Esophagus (tissue), 2 donors: ENCODE results near the gene MYOM1. TPM values are rescaled to one million over a fixed set of nuclear protein-coding genes. Genes with fewer than 3 reads are reported as not detected.
A peak's percentile ranks its signal among the peaks of the same experiment; 100 is the strongest.
"Not testable (repeated sequence)": the region's sequence is repeated elsewhere in the genome, so short reads cannot be mapped to it uniquely, and the experiment has no call there.

Experiments used
- H3K27ac ChIP-seq, 2 donors: one replicate each; pipeline ENCODE4 v1.5.1; 2013; ENCODE audit warnings: low read depth in 2 of 2, mild to moderate bottlenecking in 2 of 2, inconsistent platforms in 1 of 2, low read length in 1 of 2, moderate library complexity in 1 of 2
- H3K27me3 ChIP-seq, 2 donors: one replicate each; pipeline ENCODE4 v1.6.1; 2013; ENCODE audit warnings: low read length in 2 of 2, control low read depth in 1 of 2, mild to moderate bottlenecking in 1 of 2; ENCODE audit not compliant: insufficient read depth in 2 of 2, control insufficient read depth in 1 of 2
- H3K36me3 ChIP-seq, 2 donors: one replicate each; pipeline ENCODE4 v1.6.1; 2013; ENCODE audit warnings: low read length in 1 of 2; ENCODE audit not compliant: control insufficient read depth in 2 of 2, insufficient read depth in 2 of 2
- H3K4me1 ChIP-seq, 2 donors: one replicate each; pipeline ENCODE4 v1.6.1; 2013; ENCODE audit warnings: low read length in 1 of 2; ENCODE audit not compliant: control insufficient read depth in 2 of 2, insufficient read depth in 2 of 2
- H3K4me3 ChIP-seq, 2 donors: one replicate each; pipeline ENCODE4 v1.5.1; 2013; ENCODE audit warnings: low read length in 2 of 2, mild to moderate bottlenecking in 2 of 2, low read depth in 1 of 2, moderate library complexity in 1 of 2
- H3K9me3 ChIP-seq, 2 donors: one replicate each; pipeline ENCODE4 v1.6.1; 2013; ENCODE audit warnings: mild to moderate bottlenecking in 2 of 2, low read depth in 1 of 2, low read length in 1 of 2, moderate library complexity in 1 of 2; ENCODE audit not compliant: control insufficient read depth in 2 of 2, insufficient read depth in 1 of 2
- WGBS, 2 donors: extraction: QIAGEN DNeasy Blood & Tissue Kit; methylation state at CpG; one replicate each; pipeline ENCODE4 v1.1.7; 2013; 5-methylcytosine and 5-hydroxymethylcytosine counted together
- polyA plus RNA-seq, 2 donors: library from polyadenylated mRNA; stranded (reverse); fragments of 200-250 nt; gene quantifications; one replicate each; pipeline ENCODE4 v1.2.3, GENCODE V29; 2013
- donor health status: healthy with polysubstance abuse.
- donor health status: Bipolar disorder and iron deficiency.

The MYOM1 gene
- polyA plus RNA-seq, 2 donors: 1.6 to 1.7 TPM

GRCh38 chr18:3069671-3070433 is 149.9 kb downstream of the MYOM1 start:
- Histone ChIP-seq H3K27me3 (no peaks in the 10 kb centered on the region), H3K4me3 (no peak overlapping the region), H3K4me1 (no peaks in the 10 kb centered on the region), H3K9me3 (no peaks in the 10 kb centered on the region), H3K36me3 (no peaks in the 10 kb centered on the region), H3K27ac (no peak overlapping the region)
- 76 to 87% methylated on average over 5 of the region's 5 CpGs for WGBS, 2 donors

GRCh38 chr18:3067722-3068121 is 152.0 kb downstream of the MYOM1 start:
- no peaks in the 10 kb centered on the region for H3K4me1 ChIP-seq
- no peaks in the 10 kb centered on the region for H3K27me3 ChIP-seq
- H3K36me3 ChIP-seq: no peaks in the 10 kb centered on the region
- H3K9me3 ChIP-seq: no peaks in the 10 kb centered on the region
- WGBS, 2 donors: 76% methylated on average over 5 of the region's 5 CpGs
- H3K4me3 ChIP-seq: no peak overlapping the region
- H3K27ac ChIP-seq: no peak overlapping the region

- no peak overlapping the region for H3K27ac ChIP-seq
- no peaks in the 10 kb centered on the region for H3K9me3 ChIP-seq
- H3K4me3 ChIP-seq: no peak overlapping the region
- H3K27me3 ChIP-seq: no peaks in the 10 kb centered on the region
- WGBS, 2 donors: 82 to 83% methylated on average over 25 of the region's 25 CpGs
- no peaks in the 10 kb centered on the region for H3K4me1 ChIP-seq
- no peaks in the 10 kb centered on the region for H3K36me3 ChIP-seq
Observed at GRCh38 chr18:3067165-3067661, 152.6 kb downstream of the MYOM1 start.

GRCh38 chr18:3066341-3067110 is 153.2 kb downstream of the MYOM1 start:
- Histone ChIP-seq H3K9me3 (no peaks in the 10 kb centered on the region), H3K4me3 (no peak overlapping the region), H3K4me1 (no peaks in the 10 kb centered on the region), H3K27ac (no peak overlapping the region), H3K36me3 (no peaks in the 10 kb centered on the region), H3K27me3 (no peaks in the 10 kb centered on the region)
- 88 to 89% methylated on average over 17 of the region's 17 CpGs for WGBS, 2 donors

GRCh38 chr18:3063766-3064165 is 156.0 kb downstream of the MYOM1 start:
- H3K27ac ChIP-seq, H3K27me3 ChIP-seq, H3K4me1 ChIP-seq, H3K4me3 ChIP-seq, H3K9me3 ChIP-seq, H3K36me3 ChIP-seq: not testable (repeated sequence)
- WGBS, 2 donors: 92 to 93% methylated on average over 4 of the region's 4 CpGs

GRCh38 chr18:3062798-3063680 is 156.7 kb downstream of the MYOM1 start:
- WGBS, 2 donors: 35 to 41% methylated on average over 16 of the region's 16 CpGs
- no peaks in the 10 kb centered on the region for H3K4me1 ChIP-seq

GRCh38 chr18:3061581-3062312 is 158.0 kb downstream of the MYOM1 start:
- Histone ChIP-seq H3K36me3 (no peaks in the 10 kb centered on the region), H3K4me1 (no peaks in the 10 kb centered on the region), H3K27me3 (no peaks in the 10 kb centered on the region), H3K9me3 (no peaks in the 10 kb centered on the region), H3K27ac (peak overlapping the region; percentile 12 to 26), H3K4me3 (no peak overlapping the region)
- WGBS, 2 donors: 79 to 82% methylated on average over 11 of the region's 11 CpGs

More at GRCh38 chr18:3062798-3063680, 156.7 kb downstream of the MYOM1 start:
- no peaks in the 10 kb centered on the region for H3K36me3 ChIP-seq
- no peaks in the 10 kb centered on the region for H3K9me3 ChIP-seq
- no peak overlapping the region for H3K27ac ChIP-seq
- no peaks in the 10 kb centered on the region for H3K27me3 ChIP-seq
- no peak overlapping the region for H3K4me3 ChIP-seq

GRCh38 chr18:3060667-3061580 is 158.8 kb downstream of the MYOM1 start:
- Histone ChIP-seq H3K36me3 (no peaks in the 10 kb centered on the region), H3K27ac (peak overlapping the region; percentile 12 to 47)
- 69 to 75% methylated on average over 15 of the region's 15 CpGs for WGBS, 2 donors

More at GRCh38 chr18:3060667-3061580, 158.8 kb downstream of the MYOM1 start:
- Histone ChIP-seq H3K9me3 (no peaks in the 10 kb centered on the region), H3K27me3 (no peaks in the 10 kb centered on the region), H3K4me3 (no peak overlapping the region), H3K4me1 (no peaks in the 10 kb centered on the region)
